GM12891 (cell line): ENCODE results near the gene DOC2A.

Experiments
- PAX5 ChIP-seq: IDR thresholded peaks from 2 replicates; pipeline ENCODE4 v1.6.1; 2011; ENCODE audit warnings: low read length, moderate library complexity, mild to moderate bottlenecking; ENCODE audit not compliant: insufficient read depth, severe bottlenecking
- POLR2A ChIP-seq: IDR thresholded peaks from 2 replicates; pipeline ENCODE4 v1.6.1; 2011; ENCODE audit warnings: low read depth, low read length, control low read depth
- POLR2AphosphoS5 ChIP-seq: IDR thresholded peaks from 2 replicates; pipeline ENCODE4 v1.6.1; 2011; ENCODE audit warnings: low read depth, low read length, control low read depth
- SPI1 ChIP-seq: IDR thresholded peaks from 2 replicates; pipeline ENCODE4 v1.6.1; 2011; ENCODE audit warnings: low read depth, low read length, control low read depth
- TAF1 ChIP-seq: IDR thresholded peaks from 2 replicates; pipeline ENCODE4 v1.6.1; 2011; ENCODE audit warnings: low read depth, low read length, control low read depth

DNA sequence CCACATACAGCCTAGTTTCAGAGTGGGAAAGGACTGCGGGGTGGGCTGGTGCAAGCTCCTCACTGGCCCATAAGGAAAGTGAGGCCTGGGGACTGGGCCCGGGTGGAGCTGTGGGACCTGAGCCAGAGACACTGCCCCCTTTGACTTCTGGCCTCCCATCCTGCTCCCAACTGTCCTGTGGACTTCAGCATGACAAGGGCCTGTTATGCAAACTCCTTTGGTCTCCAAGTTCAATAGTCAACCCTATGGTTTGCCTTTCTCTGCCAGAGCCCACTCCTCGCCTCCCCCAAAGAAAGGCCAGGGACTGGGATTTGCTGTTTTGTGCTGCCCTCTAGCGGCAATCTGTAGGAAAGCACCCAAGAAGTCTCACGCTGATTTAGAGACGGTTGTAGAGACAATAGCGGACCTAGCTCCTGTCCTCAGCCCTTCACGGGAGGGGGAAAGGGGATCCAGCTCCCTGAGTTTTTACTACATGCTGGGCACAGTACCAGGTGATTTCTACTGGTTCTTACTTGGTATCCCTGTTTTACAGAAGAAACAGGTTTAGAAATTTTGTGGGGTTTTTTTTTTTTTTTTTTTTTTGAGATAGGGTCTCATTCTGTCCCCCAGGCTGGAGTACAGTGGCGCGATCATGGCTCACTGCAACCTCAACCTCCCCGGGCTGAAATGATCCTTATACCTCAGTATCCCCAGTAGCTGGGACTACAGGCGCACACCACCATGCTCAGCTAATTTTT is 21.4 kb upstream of the DOC2A start:
- TF ChIP-seq POLR2A (no peak), POLR2AphosphoS5 (no peak), SPI1 (no peak), TAF1 (no peak), PAX5 (no peak)
